WTC11 (cell line): ENCODE measurements around the gene BCL11B. TPM values are rescaled to one million over a fixed set of nuclear protein-coding genes. Genes with fewer than 3 reads are reported as not detected.

Experiments
- ATAC-seq: fragments of 200-7000 bp; cut with Tn5 transposase; 2 replicates; pipeline ENCODE4 v1.10.0; 2021; ENCODE audit warnings: mild to moderate bottlenecking, moderate library complexity
- CTCF ChIA-PET: fragments of 300-600 bp; sonication (Branson Sonifier 250); formaldehyde crosslinking; loops from one replicate; lab custom pipeline; 2021; ENCODE audit warnings: antibody characterized with exemption; lab: Charles Lee
- POLR2A ChIA-PET: fragments of 350-600 bp; sonication (Branson Sonifier 250); formaldehyde crosslinking; loops from one replicate; lab custom pipeline; 2021; ENCODE audit warnings: antibody characterized with exemption; lab: Charles Lee
- DNase-seq: peaks from one replicate; pipeline ENCODE4 v3.0.0; 2021; ENCODE audit warnings: low spot score
- H3K27ac Mint-ChIP-seq: 2 replicates; pipeline ENCODE4 v1.8.0; 2021; ENCODE audit warnings: mixed read lengths
- H3K27me3 Mint-ChIP-seq: 2 replicates; pipeline ENCODE4 v1.8.0; 2021; ENCODE audit warnings: low read depth, mild to moderate bottlenecking, moderate library complexity, mixed read lengths
- H3K36me3 Mint-ChIP-seq: 2 replicates; pipeline ENCODE4 v1.8.0; 2021; ENCODE audit warnings: mixed read lengths
- H3K4me1 Mint-ChIP-seq: 2 replicates; pipeline ENCODE4 v1.8.0; 2022; ENCODE audit warnings: mixed read lengths
- H3K4me3 Mint-ChIP-seq: 2 replicates; pipeline ENCODE4 v1.8.0; 2021; ENCODE audit warnings: mild to moderate bottlenecking, moderate library complexity, mixed read lengths
- H3K9me3 Mint-ChIP-seq: 2 replicates; pipeline ENCODE4 v1.8.0; 2021; ENCODE audit warnings: mixed read lengths
- ATF2 ChIP-seq: sonication (generic); formaldehyde crosslinking; IDR thresholded peaks from 2 replicates; pipeline ENCODE4 v1.8.1; 2022; ENCODE audit warnings: low read depth, missing genetic modification reagents, borderline replicate concordance
- E2F1 ChIP-seq: sonication (generic); formaldehyde crosslinking; IDR thresholded peaks from 2 replicates; pipeline ENCODE4 v1.8.0; 2022; ENCODE audit warnings: mild to moderate bottlenecking, missing genetic modification reagents
- E2F5 ChIP-seq: sonication (generic); formaldehyde crosslinking; IDR thresholded peaks from 2 replicates; pipeline ENCODE4 v1.8.1; 2022; ENCODE audit warnings: mild to moderate bottlenecking, moderate library complexity, missing genetic modification reagents
- ERG ChIP-seq: fragments of 250-450 bp; sonication (Bioruptor Pico); IDR thresholded peaks from 2 replicates; pipeline ENCODE4 v1.8.0; 2021; ENCODE audit warnings: mild to moderate bottlenecking
- FOXK1 ChIP-seq: sonication (generic); formaldehyde crosslinking; IDR thresholded peaks from 2 replicates; pipeline ENCODE4 v1.8.0; 2022; ENCODE audit warnings: mild to moderate bottlenecking, moderate library complexity, missing genetic modification reagents
- GABPB1 ChIP-seq: sonication (generic); formaldehyde crosslinking; IDR thresholded peaks from 2 replicates; pipeline ENCODE4 v1.8.1; 2023; ENCODE audit warnings: mild to moderate bottlenecking, missing genetic modification reagents
- GRHL2 ChIP-seq: fragments of 250-450 bp; sonication (Bioruptor Pico); IDR thresholded peaks from 2 replicates; pipeline ENCODE4 v1.8.0; 2022; ENCODE audit warnings: mild to moderate bottlenecking, moderate library complexity; ENCODE audit not compliant: insufficient replicate concordance, severe bottlenecking
- IRF1 ChIP-seq: sonication (generic); formaldehyde crosslinking; IDR thresholded peaks from 2 replicates; pipeline ENCODE4 v1.8.0; 2023; ENCODE audit warnings: missing genetic modification reagents
- MXD4 ChIP-seq: fragments of 250-450 bp; sonication (Bioruptor Pico); IDR thresholded peaks from 2 replicates; pipeline ENCODE4 v1.8.0; 2021; ENCODE audit warnings: mild to moderate bottlenecking, moderate library complexity, borderline replicate concordance
- NFATC4 ChIP-seq: fragments of 250-450 bp; sonication (Bioruptor Pico); IDR thresholded peaks from 2 replicates; pipeline ENCODE4 v1.9.0; 2021; ENCODE audit warnings: mild to moderate bottlenecking
- NFE2L1 ChIP-seq: sonication (generic); formaldehyde crosslinking; IDR thresholded peaks from 2 replicates; pipeline ENCODE4 v1.8.1; 2023; ENCODE audit warnings: missing genetic modification reagents
- SOX15 ChIP-seq: fragments of 250-450 bp; sonication (Bioruptor Pico); IDR thresholded peaks from 2 replicates; pipeline ENCODE4 v1.9.0; 2021; ENCODE audit warnings: mild to moderate bottlenecking
- ZBTB21 ChIP-seq: sonication (generic); formaldehyde crosslinking; IDR thresholded peaks from 2 replicates; pipeline ENCODE4 v1.8.1; 2023; ENCODE audit warnings: mild to moderate bottlenecking, missing genetic modification reagents, borderline replicate concordance
- ZNF219 ChIP-seq: sonication (generic); formaldehyde crosslinking; IDR thresholded peaks from 2 replicates; pipeline ENCODE4 v1.8.0; 2023; ENCODE audit warnings: missing genetic modification reagents, mild to moderate bottlenecking, borderline replicate concordance
- ZNF281 ChIP-seq: sonication (generic); formaldehyde crosslinking; IDR thresholded peaks from 2 replicates; pipeline ENCODE4 v1.8.0; 2023; ENCODE audit warnings: mild to moderate bottlenecking, missing genetic modification reagents
- ZNF396 ChIP-seq: fragments of 250-450 bp; sonication (Bioruptor Pico); IDR thresholded peaks from 2 replicates; pipeline ENCODE4 v1.8.0; 2021; ENCODE audit warnings: mild to moderate bottlenecking, moderate library complexity, borderline replicate concordance
- ZNF423 ChIP-seq: fragments of 250-450 bp; sonication (Bioruptor Pico); IDR thresholded peaks from 2 replicates; pipeline ENCODE4 v2.1.2; 2022; ENCODE audit warnings: mild to moderate bottlenecking, moderate library complexity
- ZNF512 ChIP-seq: sonication (generic); formaldehyde crosslinking; IDR thresholded peaks from 2 replicates; pipeline ENCODE4 v1.8.1; 2022; ENCODE audit warnings: missing genetic modification reagents, borderline replicate concordance
- total RNA-seq: library from RNA; stranded (reverse); gene quantifications from 3 replicates; pipeline ENCODE4 v1.2.3, GENCODE V29; 2021

BCL11B gene
- total RNA-seq, 1 experiment from 2014 or later: 9.1 TPM

- peaks cover 35% of the 10 kb centered on the region for H3K4me1 Mint-ChIP-seq
- DNase-seq (no peak), ATAC-seq (no peak)
- no peaks in the 10 kb centered on the region for H3K9me3 Mint-ChIP-seq
- H3K27ac Mint-ChIP-seq: no peak overlapping the region
- POLR2A ChIA-PET: no interaction called here
- no peak overlapping the region for H3K4me3 Mint-ChIP-seq
- TF ChIP-seq NFE2L1 (CRISPR knock-in tag) (no peak), ZBTB21 (CRISPR knock-in tag) (no peak), ZNF423 (CRISPR knock-in tag) (no peak), ZNF219 (CRISPR knock-in tag) (no peak), MXD4 (no peak), FOXK1 (no peak), ERG (CRISPR knock-in tag) (no peak), ZNF281 (CRISPR knock-in tag) (no peak)
- H3K27me3 Mint-ChIP-seq: no peaks in the 10 kb centered on the region; the same call in 1 of the 2 replicates
- CTCF ChIA-PET: interaction anchor here (4.6 kb wide), 1 partner anchor 39 kb away, joined by 29 read pairs; no protein-coding TSS in a partner anchor
- H3K36me3 Mint-ChIP-seq: no peaks in the 10 kb centered on the region
These were observed 9.4 kb upstream of the BCL11B start for GRCh38 chr14:99281396-99281795.

GRCh38 chr14:99280852-99281251 lies 8.9 kb upstream of the BCL11B start:
- DNase-seq (no peak), ATAC-seq (no peak)
- Mint-ChIP-seq H3K4me3 (no peak overlapping the region), H3K4me1 (peaks cover 41% of the 10 kb centered on the region), H3K9me3 (no peaks in the 10 kb centered on the region), H3K36me3 (no peaks in the 10 kb centered on the region), H3K27ac (no peak overlapping the region), H3K27me3 (no peaks in the 10 kb centered on the region; the same call in 1 of the 2 replicates)
- ChIA-PET CTCF (interaction anchor here (5.2 kb wide), 1 partner anchor 39 kb away, joined by 26 read pairs; no protein-coding TSS in a partner anchor), POLR2A (no interaction called here)
- no peak for TF ChIP-seq ATF2

GRCh38 chr14:99280066-99280731 lies 8.2 kb upstream of the BCL11B start:
- Mint-ChIP-seq H3K4me1 (peaks cover 45% of the 10 kb centered on the region), H3K27ac (no peak overlapping the region), H3K4me3 (no peak overlapping the region), H3K27me3 (no peaks in the 10 kb centered on the region; the same call in 1 of the 2 replicates), H3K9me3 (no peaks in the 10 kb centered on the region), H3K36me3 (no peaks in the 10 kb centered on the region)
- CTCF ChIA-PET: interaction anchor here (0.7 to 5.2 kb wide), 2 partner anchors 40 to 92 kb away, joined by 5 to 26 read pairs; no protein-coding TSS in a partner anchor
- POLR2A ChIA-PET: no interaction called here
- ATAC-seq (no peak), DNase-seq (no peak)
- TF ChIP-seq IRF1 (CRISPR knock-in tag) (no peak), SOX15 (CRISPR knock-in tag) (no peak), NFE2L1 (CRISPR knock-in tag) (no peak), GABPB1 (CRISPR knock-in tag) (no peak), NFATC4 (CRISPR knock-in tag) (no peak), ZNF512 (CRISPR knock-in tag) (no peak), E2F5 (CRISPR knock-in tag) (no peak), GRHL2 (CRISPR knock-in tag) (no peak), ZNF281 (CRISPR knock-in tag) (no peak), E2F1 (CRISPR knock-in tag) (no peak), ZNF396 (CRISPR knock-in tag) (no peak)
